Measurements from ENCODE around the gene AKAP4.

AKAP4 gene

DNA sequence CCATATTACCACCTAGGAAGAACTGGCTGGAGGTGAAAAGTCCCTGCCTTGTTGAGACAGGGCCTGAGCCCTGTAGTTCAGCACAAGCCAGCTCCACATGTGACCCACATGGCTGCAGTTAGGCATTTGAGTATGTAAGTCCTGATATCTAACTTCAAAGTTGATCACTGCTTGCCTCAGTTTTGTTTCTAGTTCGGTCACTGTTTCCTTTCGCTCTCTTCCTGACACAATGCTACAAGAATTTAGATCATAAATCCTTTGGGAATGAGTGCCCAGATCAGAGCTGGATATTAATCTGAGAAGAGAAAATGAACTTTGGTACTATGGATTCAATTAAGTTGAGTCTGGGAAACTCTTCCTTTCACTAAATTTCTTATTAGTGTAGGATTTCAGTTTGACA lies 48.4 kb downstream of the AKAP4 start:
- no peak for TF ChIP-seq CEBPB (IDR thresholded peaks at IDR 0.05)
- TF ChIP-seq NFIC (IDR thresholded peaks at IDR 0.05) = no peak
- TF ChIP-seq RAD21 (IDR thresholded peaks at IDR 0.05; ENCODE audit: low read depth) = no peak
- TF ChIP-seq REST (IDR thresholded peaks at IDR 0.05; ENCODE audit: low read depth) = no peak
- no peak for TF ChIP-seq ZBTB7A (IDR thresholded peaks at IDR 0.05; ENCODE audit: low read depth)
- TF ChIP-seq MAX (IDR thresholded peaks at IDR 0.05) = no peak
- no peak for TF ChIP-seq YY1 (IDR thresholded peaks at IDR 0.05; ENCODE audit: low read depth)
- no peak for TF ChIP-seq TCF12 (IDR thresholded peaks at IDR 0.05; ENCODE audit: low read depth)
- TF ChIP-seq TAF1 (IDR thresholded peaks at IDR 0.05; ENCODE audit: low read depth) = no peak
- TF ChIP-seq TEAD4 (IDR thresholded peaks at IDR 0.05) = no peak
- no peak for TF ChIP-seq EP300 (IDR thresholded peaks at IDR 0.05; ENCODE audit: borderline replicate concordance)
- TF ChIP-seq USF1 (IDR thresholded peaks at IDR 0.05) = no peak

- TF ChIP-seq RAD21 (IDR thresholded peaks at IDR 0.05; ENCODE audit: low read depth) (no peak), YY1 (IDR thresholded peaks at IDR 0.05; ENCODE audit: low read depth) (no peak), TAF1 (IDR thresholded peaks at IDR 0.05; ENCODE audit: low read depth) (no peak), NFIC (IDR thresholded peaks at IDR 0.05) (no peak), EGR1 (IDR thresholded peaks at IDR 0.05) (no peak), CEBPB (IDR thresholded peaks at IDR 0.05) (no peak), EP300 (IDR thresholded peaks at IDR 0.05; ENCODE audit: borderline replicate concordance) (no peak), TCF12 (IDR thresholded peaks at IDR 0.05; ENCODE audit: low read depth) (no peak), CREB1 (IDR thresholded peaks at IDR 0.05; ENCODE audit: low read depth) (no peak), MAX (IDR thresholded peaks at IDR 0.05) (no peak), REST (IDR thresholded peaks at IDR 0.05; ENCODE audit: low read depth) (no peak), ZBTB7A (IDR thresholded peaks at IDR 0.05; ENCODE audit: low read depth) (no peak), TEAD4 (IDR thresholded peaks at IDR 0.05) (no peak), USF1 (IDR thresholded peaks at IDR 0.05) (no peak), FOXM1 (IDR thresholded peaks at IDR 0.05; ENCODE audit: borderline replicate concordance, low read depth) (no peak)
Measured at GRCh38 chrX:50147972-50148371, 52.8 kb downstream of the AKAP4 start.
